Measurements from ENCODE around the gene HIP1.
A peak's percentile ranks its signal among the peaks of the same experiment; 100 is the strongest.
"Not testable (repeated sequence)": the region's sequence is repeated elsewhere in the genome, so short reads cannot be mapped to it uniquely, and the experiment has no call there.

Gene HIP1

GRCh38 chr7:75617634-75618234 lies 121.0 kb downstream of the HIP1 start:
- TF ChIP-seq CTCF (IDR thresholded peaks at IDR 0.05; ENCODE audit: control insufficient read depth, extremely low read depth, insufficient read depth) = no peak
- DNase-seq (ENCODE audit: low read depth) = no peak
- no peak overlapping the region for H3K4me3 ChIP-seq (ENCODE audit: low read depth, low read length)

GRCh38 chr7:75616421-75617167 lies 122.1 kb downstream of the HIP1 start:
- DNase-seq (ENCODE audit: low read depth) = no peak
- H3K4me3 ChIP-seq (ENCODE audit: low read depth, low read length) = no peak overlapping the region
- TF ChIP-seq CTCF (IDR thresholded peaks at IDR 0.05; ENCODE audit: control insufficient read depth, extremely low read depth, insufficient read depth) = no peak

- no peak for DNase-seq (ENCODE audit: low read depth)
- no peak for TF ChIP-seq CTCF (IDR thresholded peaks at IDR 0.05; ENCODE audit: control insufficient read depth, extremely low read depth, insufficient read depth)
- H3K4me3 ChIP-seq (ENCODE audit: low read depth, low read length) = no peak overlapping the region
These were observed 124.3 kb downstream of the HIP1 start for GRCh38 chr7:75614401-75614800.

DNA sequence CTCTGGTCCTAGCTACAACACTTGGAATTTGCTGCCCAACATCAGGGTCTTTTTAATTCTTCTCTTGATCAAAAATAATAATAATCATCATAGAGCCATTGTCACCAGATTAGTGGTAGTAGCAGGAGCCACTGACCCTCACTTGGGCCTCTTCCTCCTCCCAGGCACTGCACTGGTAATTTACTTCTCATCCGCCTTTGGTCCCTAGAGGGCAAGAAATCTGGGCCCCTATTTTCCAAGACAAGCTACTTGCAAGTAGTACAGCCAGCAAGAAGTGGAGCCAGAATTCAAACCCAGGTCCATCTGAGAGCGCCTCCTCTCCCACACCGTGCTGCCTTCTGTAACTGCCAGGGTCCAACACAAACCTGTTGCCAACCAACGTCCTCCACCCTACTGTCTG lies 125.4 kb downstream of the HIP1 start:
- TF ChIP-seq CTCF (IDR thresholded peaks at IDR 0.05; ENCODE audit: control insufficient read depth, extremely low read depth, insufficient read depth) = no peak
- H3K4me3 ChIP-seq (ENCODE audit: low read depth, low read length) = no peak overlapping the region
- DNase-seq (ENCODE audit: low read depth) = no peak

DNA sequence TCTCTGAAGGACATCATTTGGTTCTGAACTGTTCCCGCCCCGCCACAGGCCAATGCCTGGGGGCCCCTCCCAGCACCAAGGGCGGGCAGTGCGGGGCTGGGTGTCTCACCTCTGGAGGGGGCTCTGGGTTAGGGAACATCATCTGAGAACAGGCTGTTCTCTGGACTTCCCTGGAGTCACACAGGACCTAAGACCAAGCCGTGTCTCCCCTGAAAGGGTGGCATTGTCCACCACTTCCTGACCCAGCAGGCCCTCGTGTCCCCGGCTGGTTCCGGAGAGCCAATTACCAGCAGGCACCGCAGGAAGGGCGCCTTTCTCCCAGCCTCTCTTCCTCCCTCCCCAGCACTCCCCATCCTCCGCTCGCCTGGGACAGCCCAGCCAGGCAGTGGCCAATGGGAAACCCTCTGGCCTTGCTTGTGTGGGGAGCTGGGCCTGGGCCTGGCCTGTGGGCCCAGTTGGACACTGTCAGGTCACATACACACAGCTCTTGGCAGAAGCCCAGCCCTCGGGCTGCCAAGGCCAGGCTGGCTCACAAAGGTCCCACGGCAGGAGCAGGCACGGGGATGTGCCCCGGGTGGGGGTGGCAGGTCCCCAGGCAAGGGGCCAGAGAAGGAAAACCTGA lies 127.1 kb downstream of the HIP1 start:
- peak; percentile 94 for DNase-seq (ENCODE audit: low read depth)
- TF ChIP-seq CTCF (IDR thresholded peaks at IDR 0.05; ENCODE audit: control insufficient read depth, extremely low read depth, insufficient read depth) = no peak

DNA sequence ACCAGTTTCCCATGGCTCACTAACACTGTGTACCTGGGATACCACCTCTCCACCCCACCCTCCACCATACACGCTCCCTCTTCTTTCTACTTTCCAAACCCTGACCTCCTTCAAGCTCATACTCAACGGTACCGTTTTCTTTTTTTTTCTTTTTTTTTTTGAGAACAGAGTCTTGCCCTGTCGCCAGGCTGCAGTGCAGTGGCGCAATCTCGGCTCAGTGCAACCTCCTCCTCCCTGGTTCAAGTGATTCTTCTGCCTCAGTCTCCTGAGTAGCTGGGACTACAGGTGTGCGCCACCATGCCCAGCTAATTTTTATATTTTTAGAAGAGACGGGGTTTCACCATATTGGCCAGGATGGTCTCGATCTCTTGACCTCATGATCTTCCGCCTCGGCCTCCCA lies 129.3 kb downstream of the HIP1 start:
- DNase-seq (ENCODE audit: low read depth); H3K4me3 ChIP-seq (ENCODE audit: low read depth, low read length): not testable (repeated sequence)

More for the DNA sequence above, 127.1 kb downstream of the HIP1 start:
- peak overlapping the region; percentile 49 for H3K4me3 ChIP-seq (ENCODE audit: low read depth, low read length)

DNA sequence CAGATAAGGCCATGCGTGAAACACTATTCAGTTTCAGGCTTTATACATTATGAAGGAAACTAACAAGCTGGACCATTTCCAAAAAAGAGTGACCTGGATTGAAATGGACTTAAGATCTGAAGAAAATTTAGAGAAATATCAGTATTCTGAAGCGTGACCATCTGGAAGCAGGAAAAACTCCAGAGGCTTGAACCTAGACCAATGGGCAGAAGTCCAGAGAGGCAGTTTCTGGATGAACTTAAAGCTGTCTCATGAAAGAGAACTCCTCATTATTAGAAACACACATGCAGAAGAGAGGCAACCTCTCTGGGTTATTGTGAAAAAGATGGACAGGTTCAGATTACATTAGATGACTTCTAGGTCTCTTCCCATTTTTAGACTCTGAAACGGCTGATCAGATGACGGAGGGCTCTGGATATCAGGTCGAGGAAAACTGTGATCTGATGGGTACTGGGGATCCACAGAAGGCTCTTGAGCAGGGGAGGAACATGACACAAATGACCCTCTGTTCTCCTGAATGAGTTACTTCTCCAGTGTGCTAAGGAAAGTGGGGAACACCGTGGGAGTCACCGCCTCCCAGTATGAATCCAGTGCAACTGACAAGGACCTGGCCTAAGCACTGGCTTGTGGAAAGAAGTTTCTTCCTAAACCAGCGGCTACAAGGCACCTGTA lies 130.2 kb downstream of the HIP1 start:
- no peak for TF ChIP-seq CTCF (IDR thresholded peaks at IDR 0.05; ENCODE audit: control insufficient read depth, extremely low read depth, insufficient read depth)
- H3K4me3 ChIP-seq (ENCODE audit: low read depth, low read length) = no peak overlapping the region
- DNase-seq (ENCODE audit: low read depth) = no peak
